Psoas muscle (tissue), 8 donors: ENCODE measurements around the gene ST6GALNAC3. TPM values are rescaled to one million over a fixed set of nuclear protein-coding genes. Genes with fewer than 3 reads are reported as not detected.

Experiments
- ATAC-seq, 4 donors: fragments of 200-7000 bp; cut with Tn5 transposase; one replicate each; pipeline ENCODE4 v1.9.1; 2020; ENCODE audit warnings: moderate library complexity in 3 of 4, mild to moderate bottlenecking in 2 of 4
- DNase-seq, 2 donors: peaks; one replicate each; pipeline ENCODE4 v3.0.0-alpha.2; 2020
- H3K27ac ChIP-seq: fragments of 200-600 bp; one replicate; pipeline ENCODE4 v1.8.0; 2022
- H3K27me3 ChIP-seq, 3 donors: fragments of 200-600 bp in 1 of 3; one replicate each; pipeline versions ENCODE4 v1.6.1 to v1.8.0; 2013 to 2022; ENCODE audit warnings: low read length in 2 of 3, mild to moderate bottlenecking in 2 of 3, moderate library complexity in 1 of 3; ENCODE audit not compliant: insufficient read depth in 3 of 3
- H3K36me3 ChIP-seq, 2 donors: fragments of 200-600 bp in 1 of 2; one replicate each; pipeline versions ENCODE4 v1.6.1 to v1.8.0; 2013 to 2022; ENCODE audit warnings: low read depth in 1 of 2, mild to moderate bottlenecking in 1 of 2, moderate library complexity in 1 of 2; ENCODE audit not compliant: insufficient read depth in 1 of 2
- H3K4me1 ChIP-seq: fragments of 200-600 bp; one replicate; pipeline ENCODE4 v1.8.0; 2022
- H3K4me3 ChIP-seq: fragments of 200-600 bp; one replicate; pipeline ENCODE4 v1.8.0; 2022; ENCODE audit warnings: mild to moderate bottlenecking
- H3K9me3 ChIP-seq: fragments of 200-600 bp; one replicate; pipeline ENCODE4 v1.8.0; 2022
- CTCF ChIP-seq: fragments of 200-600 bp; IDR thresholded peaks from one replicate; pipeline ENCODE4 v1.8.0; 2022; ENCODE audit warnings: antibody characterized with exemption
- WGBS, 3 donors: extraction: QIAGEN DNeasy Blood & Tissue Kit; methylation state at CpG; one replicate each; pipeline versions ENCODE4 v1.1.6 to v1.1.7; 2013; 5-methylcytosine and 5-hydroxymethylcytosine counted together
- intact Hi-C, 2 donors: fragments of 100-400 bp; cut with DNase I; formaldehyde crosslinking; loops; one replicate each; pipeline versions ENCODE4 v1.11.0 to v1.14.2; 2022
- polyA plus RNA-seq, 3 donors: library from polyadenylated mRNA; stranded (reverse); fragments of 200-250 nt; gene quantifications; one replicate each; pipeline ENCODE4 v1.2.3, GENCODE V29; 2013
- total RNA-seq, 4 donors: library from RNA; stranded (reverse); fragmentation: NEBNext Ultra II Directional in 2 of 4; extraction: Animal tissue kit (Norgen Biotek cat#: 25700) in 2 of 4; gene quantifications; one replicate each; pipeline versions ENCODE4 v1.2.1 to v1.2.4, GENCODE V29; 2021 to 2023
- donor health status: healthy with polysubstance abuse.
- donor health status: DM: no; HTN: no; CAD: no; lungs with moderate emphysema.
- donor health status: Bipolar disorder and iron deficiency.
- donor health status: healthy.
- donor health status: DM: yes; HTN: yes; CAD: no.
- donor health status: DM: no; HTN: no; CAD: no.
- donor health status: DM: no; HTN: no; CAD: no.
- donor health status: DM: yes; HTN: yes; CAD: no.

Gene ST6GALNAC3
- total and polyA plus RNA-seq, 7 donors: 1.3 to 5.4 (median 2.3) TPM

- 89 to 99% (median 95%) methylated on average over 2 of the region's 2 CpGs for WGBS, 3 donors
- TF ChIP-seq CTCF: no peak
- no peak for ATAC-seq
Observed at GRCh38 chr1:76428028-76428427, 353.5 kb downstream of the ST6GALNAC3 start.

GRCh38 chr1:76430531-76430930, 356.0 kb downstream of the ST6GALNAC3 start:
- intact Hi-C loops: no loop called here
- WGBS, 3 donors: 65 to 74% (median 70%) methylated on average over 3 of the region's 3 CpGs
- Histone ChIP-seq H3K27ac (no peak overlapping the region), H3K4me3 (no peak overlapping the region), H3K9me3 (no peaks in the 10 kb centered on the region), H3K4me1 (no peaks in the 10 kb centered on the region), H3K36me3 (no peaks in the 10 kb centered on the region), H3K27me3 (no peaks in the 10 kb centered on the region)
- no peak for TF ChIP-seq CTCF
- no peak for DNase-seq
- ATAC-seq: no peak

More at GRCh38 chr1:76428028-76428427, 353.5 kb downstream of the ST6GALNAC3 start:
- Histone ChIP-seq H3K36me3 (no peaks in the 10 kb centered on the region), H3K4me3 (no peak overlapping the region), H3K27ac (no peak overlapping the region), H3K9me3 (no peaks in the 10 kb centered on the region), H3K27me3 (no peaks in the 10 kb centered on the region), H3K4me1 (no peaks in the 10 kb centered on the region)
- intact Hi-C loops: no loop called here
- no peak for DNase-seq

- H3K36me3 ChIP-seq: no peaks in the 10 kb centered on the region
- H3K27me3 ChIP-seq: no peaks in the 10 kb centered on the region
- TF ChIP-seq CTCF: no peak
- H3K4me3 ChIP-seq: no peak overlapping the region
- no peak for DNase-seq
- intact Hi-C loops: no loop called here
- ATAC-seq: no peak
- H3K9me3 ChIP-seq: no peaks in the 10 kb centered on the region
- H3K27ac ChIP-seq: no peak overlapping the region
- H3K4me1 ChIP-seq: no peaks in the 10 kb centered on the region
Observed at GRCh38 chr1:76433526-76433925, 359.0 kb downstream of the ST6GALNAC3 start.

- H3K27ac ChIP-seq: no peak overlapping the region
- ATAC-seq: no peak
- no peaks in the 10 kb centered on the region for H3K27me3 ChIP-seq
- no peaks in the 10 kb centered on the region for H3K4me1 ChIP-seq
- H3K4me3 ChIP-seq: no peak overlapping the region
- intact Hi-C loops: no loop called here
- H3K9me3 ChIP-seq: no peaks in the 10 kb centered on the region
- no peak for DNase-seq
- H3K36me3 ChIP-seq: no peaks in the 10 kb centered on the region
- WGBS, 3 donors: 89 to 92% (median 89%) methylated on average over 3 of the region's 3 CpGs
- no peak for TF ChIP-seq CTCF
Observed at GRCh38 chr1:76443217-76443616, 368.7 kb downstream of the ST6GALNAC3 start.

GRCh38 chr1:76444773-76445172, 370.2 kb downstream of the ST6GALNAC3 start:
- H3K27ac ChIP-seq: no peak overlapping the region
- H3K36me3 ChIP-seq: no peaks in the 10 kb centered on the region
- H3K4me1 ChIP-seq: no peaks in the 10 kb centered on the region
- H3K4me3 ChIP-seq: no peak overlapping the region
- TF ChIP-seq CTCF: no peak
- WGBS, 3 donors: 81 to 95% (median 89%) methylated on average over 1 of the region's 1 CpG
- intact Hi-C loops: no loop called here
- DNase-seq (no peak), ATAC-seq (no peak)
- H3K27me3 ChIP-seq: no peaks in the 10 kb centered on the region
- no peaks in the 10 kb centered on the region for H3K9me3 ChIP-seq
